ENCODE measurements around the gene HPSE2. TPM values are rescaled to one million over a fixed set of nuclear protein-coding genes. Genes with fewer than 3 reads are reported as not detected.

Gene HPSE2
- total and polyA plus RNA-seq, 2 of the 13 experiments (the other 11 are each of a cell fraction or from before 2014, with no cell fraction given): 0.01 TPM; not detected in 1

DNA sequence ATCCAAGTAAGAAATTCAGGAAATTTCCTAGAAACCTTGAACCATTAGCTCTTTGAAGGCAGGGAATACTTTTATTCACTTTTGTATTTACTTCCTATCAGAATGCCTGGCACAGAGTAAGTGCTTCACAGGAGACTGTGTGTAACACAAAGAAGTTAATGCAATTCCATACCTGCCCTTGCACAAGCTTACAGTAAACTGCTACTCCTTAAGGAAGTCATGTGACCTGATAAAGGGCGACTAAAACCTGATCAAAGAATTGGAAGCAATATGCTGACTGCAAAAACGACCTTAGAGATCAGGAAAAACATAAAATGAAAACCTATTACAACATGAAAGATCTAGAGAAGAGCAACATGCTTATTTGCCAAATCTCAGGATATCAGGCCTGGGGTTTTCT is 610.7 kb downstream of the HPSE2 start (continued):
- TF ChIP-seq, protein P1, sequence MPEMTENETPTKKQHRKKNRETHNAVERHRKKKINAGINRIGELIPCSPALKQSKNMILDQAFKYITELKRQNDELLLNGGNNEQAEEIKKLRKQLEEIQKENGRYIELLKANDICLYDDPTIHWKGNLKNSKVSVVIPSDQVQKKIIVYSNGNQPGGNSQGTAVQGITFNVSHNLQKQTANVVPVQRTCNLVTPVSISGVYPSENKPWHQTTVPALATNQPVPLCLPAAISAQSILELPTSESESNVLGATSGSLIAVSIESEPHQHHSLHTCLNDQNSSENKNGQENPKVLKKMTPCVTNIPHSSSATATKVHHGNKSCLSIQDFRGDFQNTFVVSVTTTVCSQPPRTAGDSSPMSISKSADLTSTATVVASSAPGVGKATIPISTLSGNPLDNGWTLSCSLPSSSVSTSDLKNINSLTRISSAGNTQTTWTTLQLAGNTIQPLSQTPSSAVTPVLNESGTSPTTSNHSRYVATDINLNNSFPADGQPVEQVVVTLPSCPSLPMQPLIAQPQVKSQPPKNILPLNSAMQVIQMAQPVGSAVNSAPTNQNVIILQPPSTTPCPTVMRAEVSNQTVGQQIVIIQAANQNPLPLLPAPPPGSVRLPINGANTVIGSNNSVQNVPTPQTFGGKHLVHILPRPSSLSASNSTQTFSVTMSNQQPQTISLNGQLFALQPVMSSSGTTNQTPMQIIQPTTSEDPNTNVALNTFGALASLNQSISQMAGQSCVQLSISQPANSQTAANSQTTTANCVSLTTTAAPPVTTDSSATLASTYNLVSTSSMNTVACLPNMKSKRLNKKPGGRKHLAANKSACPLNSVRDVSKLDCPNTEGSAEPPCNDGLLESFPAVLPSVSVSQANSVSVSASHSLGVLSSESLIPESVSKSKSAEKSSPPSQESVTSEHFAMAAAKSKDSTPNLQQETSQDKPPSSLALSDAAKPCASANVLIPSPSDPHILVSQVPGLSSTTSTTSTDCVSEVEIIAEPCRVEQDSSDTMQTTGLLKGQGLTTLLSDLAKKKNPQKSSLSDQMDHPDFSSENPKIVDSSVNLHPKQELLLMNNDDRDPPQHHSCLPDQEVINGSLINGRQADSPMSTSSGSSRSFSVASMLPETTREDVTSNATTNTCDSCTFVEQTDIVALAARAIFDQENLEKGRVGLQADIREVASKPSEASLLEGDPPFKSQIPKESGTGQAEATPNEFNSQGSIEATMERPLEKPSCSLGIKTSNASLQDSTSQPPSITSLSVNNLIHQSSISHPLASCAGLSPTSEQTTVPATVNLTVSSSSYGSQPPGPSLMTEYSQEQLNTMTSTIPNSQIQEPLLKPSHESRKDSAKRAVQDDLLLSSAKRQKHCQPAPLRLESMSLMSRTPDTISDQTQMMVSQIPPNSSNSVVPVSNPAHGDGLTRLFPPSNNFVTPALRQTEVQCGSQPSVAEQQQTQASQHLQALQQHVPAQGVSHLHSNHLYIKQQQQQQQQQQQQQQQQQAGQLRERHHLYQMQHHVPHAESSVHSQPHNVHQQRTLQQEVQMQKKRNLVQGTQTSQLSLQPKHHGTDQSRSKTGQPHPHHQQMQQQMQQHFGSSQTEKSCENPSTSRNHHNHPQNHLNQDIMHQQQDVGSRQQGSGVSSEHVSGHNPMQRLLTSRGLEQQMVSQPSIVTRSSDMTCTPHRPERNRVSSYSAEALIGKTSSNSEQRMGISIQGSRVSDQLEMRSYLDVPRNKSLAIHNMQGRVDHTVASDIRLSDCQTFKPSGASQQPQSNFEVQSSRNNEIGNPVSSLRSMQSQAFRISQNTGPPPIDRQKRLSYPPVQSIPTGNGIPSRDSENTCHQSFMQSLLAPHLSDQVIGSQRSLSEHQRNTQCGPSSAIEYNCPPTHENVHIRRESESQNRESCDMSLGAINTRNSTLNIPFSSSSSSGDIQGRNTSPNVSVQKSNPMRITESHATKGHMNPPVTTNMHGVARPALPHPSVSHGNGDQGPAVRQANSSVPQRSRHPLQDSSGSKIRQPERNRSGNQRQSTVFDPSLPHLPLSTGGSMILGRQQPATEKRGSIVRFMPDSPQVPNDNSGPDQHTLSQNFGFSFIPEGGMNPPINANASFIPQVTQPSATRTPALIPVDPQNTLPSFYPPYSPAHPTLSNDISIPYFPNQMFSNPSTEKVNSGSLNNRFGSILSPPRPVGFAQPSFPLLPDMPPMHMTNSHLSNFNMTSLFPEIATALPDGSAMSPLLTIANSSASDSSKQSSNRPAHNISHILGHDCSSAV (CRISPR knock-in tag; IDR thresholded peaks at IDR 0.05; ENCODE audit: borderline replicate concordance): no peak
- TF ChIP-seq FOXC1 (CRISPR knock-in tag; IDR thresholded peaks at IDR 0.05; ENCODE audit: borderline replicate concordance) (no peak), KAT2B (IDR thresholded peaks at IDR 0.05; ENCODE audit: borderline replicate concordance, low read depth, low read length) (no peak), ELF1 (CRISPR knock-in tag; IDR thresholded peaks at IDR 0.05) (no peak), EP300 (IDR thresholded peaks at IDR 0.05; ENCODE audit: low read depth in 2 of 2, low read length in 2 of 2) (no peak), EP300 (CRISPR knock-in tag; IDR thresholded peaks at IDR 0.05; ENCODE audit: borderline replicate concordance) (no peak)
